ENCODE measurements around the gene SNX27.

Gene SNX27

DNA sequence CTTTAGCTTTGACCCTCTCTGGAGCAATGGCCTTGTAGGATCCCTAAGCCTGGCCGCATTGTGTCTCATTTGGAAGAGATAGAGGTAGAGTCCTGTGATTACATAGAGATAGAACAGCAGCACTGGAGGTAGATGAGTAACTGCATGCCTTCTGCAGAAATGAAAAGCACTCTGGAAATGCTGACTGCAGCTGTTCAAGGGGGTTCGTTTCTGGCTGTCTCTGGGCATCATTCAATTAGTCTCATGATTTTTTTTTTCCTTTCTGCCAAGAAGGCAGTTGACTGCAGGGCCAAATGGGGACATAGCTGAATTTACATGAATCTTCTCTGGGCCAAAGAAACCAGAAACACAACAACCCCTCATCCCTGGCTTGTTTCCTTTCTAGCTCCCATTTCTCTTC lies 28.1 kb upstream of the SNX27 start:
- H3K27ac ChIP-seq = no peak overlapping the region
- TF ChIP-seq, protein P1, sequence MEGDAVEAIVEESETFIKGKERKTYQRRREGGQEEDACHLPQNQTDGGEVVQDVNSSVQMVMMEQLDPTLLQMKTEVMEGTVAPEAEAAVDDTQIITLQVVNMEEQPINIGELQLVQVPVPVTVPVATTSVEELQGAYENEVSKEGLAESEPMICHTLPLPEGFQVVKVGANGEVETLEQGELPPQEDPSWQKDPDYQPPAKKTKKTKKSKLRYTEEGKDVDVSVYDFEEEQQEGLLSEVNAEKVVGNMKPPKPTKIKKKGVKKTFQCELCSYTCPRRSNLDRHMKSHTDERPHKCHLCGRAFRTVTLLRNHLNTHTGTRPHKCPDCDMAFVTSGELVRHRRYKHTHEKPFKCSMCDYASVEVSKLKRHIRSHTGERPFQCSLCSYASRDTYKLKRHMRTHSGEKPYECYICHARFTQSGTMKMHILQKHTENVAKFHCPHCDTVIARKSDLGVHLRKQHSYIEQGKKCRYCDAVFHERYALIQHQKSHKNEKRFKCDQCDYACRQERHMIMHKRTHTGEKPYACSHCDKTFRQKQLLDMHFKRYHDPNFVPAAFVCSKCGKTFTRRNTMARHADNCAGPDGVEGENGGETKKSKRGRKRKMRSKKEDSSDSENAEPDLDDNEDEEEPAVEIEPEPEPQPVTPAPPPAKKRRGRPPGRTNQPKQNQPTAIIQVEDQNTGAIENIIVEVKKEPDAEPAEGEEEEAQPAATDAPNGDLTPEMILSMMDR (IDR thresholded peaks at IDR 0.05) = no peak
- TF ChIP-seq ZFX (IDR thresholded peaks at IDR 0.05; ENCODE audit: borderline replicate concordance) = no peak

DNA sequence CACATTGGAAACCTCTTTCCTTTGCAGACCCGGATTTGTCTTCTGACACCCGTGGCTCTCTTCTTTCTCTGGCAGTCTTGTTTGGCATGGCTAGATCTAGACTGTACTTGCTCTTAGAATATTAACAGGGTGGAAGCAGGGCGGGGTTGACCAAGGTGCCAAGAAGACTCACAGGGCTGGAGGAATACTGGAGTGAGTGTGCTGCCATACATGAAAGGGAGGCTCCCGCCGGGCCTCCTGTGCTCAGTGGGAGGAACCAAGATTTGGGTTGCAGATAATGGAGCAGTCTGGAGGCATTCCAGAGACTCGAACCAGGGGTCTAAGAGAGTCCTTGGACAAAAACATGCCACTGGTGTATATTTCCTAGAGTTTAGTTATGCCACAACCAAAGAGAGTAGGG lies 27.6 kb upstream of the SNX27 start:
- H3K27ac ChIP-seq = no peak overlapping the region
- TF ChIP-seq, protein P1 (IDR thresholded peaks at IDR 0.05) = no peak
- TF ChIP-seq ZFX (IDR thresholded peaks at IDR 0.05; ENCODE audit: borderline replicate concordance) = no peak

DNA sequence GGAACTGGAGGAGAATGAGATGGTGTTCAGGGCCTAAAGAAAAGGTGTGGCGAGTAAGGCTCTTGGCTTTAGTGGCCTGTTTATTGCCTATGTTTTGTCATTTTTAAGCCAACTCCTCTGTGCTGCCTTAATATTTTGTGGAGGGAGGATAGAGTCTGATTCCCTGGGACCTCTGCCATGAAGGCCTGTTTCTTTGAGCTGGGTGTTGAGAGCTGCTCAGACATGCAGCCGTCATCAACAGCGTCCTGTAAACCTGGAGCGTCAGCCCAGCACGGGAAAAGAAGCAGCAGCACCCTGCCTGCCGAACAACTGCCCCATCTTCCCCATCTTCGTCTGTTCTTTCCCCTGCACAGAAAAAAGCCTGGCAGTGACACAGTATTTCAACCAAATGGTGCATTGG lies 27.1 kb upstream of the SNX27 start:
- H3K27ac ChIP-seq = no peak overlapping the region
- TF ChIP-seq, protein P1 (IDR thresholded peaks at IDR 0.05) = no peak
- TF ChIP-seq ZFX (IDR thresholded peaks at IDR 0.05; ENCODE audit: borderline replicate concordance) = no peak

DNA sequence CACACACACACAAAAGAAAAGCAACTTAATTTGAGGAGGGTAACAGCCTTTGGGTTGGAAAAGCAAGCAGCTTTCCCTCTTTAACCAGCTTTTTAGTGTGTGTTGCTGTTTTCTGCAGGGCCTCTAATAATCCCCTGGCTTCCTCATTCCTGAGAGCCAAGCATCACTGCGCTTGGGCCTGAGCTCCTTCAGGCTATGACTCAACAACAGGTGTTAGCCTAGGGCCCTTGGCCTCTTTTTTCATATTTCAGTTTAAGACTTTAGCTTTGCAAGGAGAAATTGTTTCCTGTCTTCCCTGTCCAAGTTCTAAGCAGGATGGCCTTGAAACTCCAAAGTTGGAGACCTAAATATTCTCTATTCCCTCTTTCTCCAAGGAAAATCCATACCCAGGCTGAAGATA lies 26.2 kb upstream of the SNX27 start:
- no peak overlapping the region for H3K27ac ChIP-seq
- no peak for TF ChIP-seq ZFX (IDR thresholded peaks at IDR 0.05; ENCODE audit: borderline replicate concordance)
- TF ChIP-seq, protein P1 (IDR thresholded peaks at IDR 0.05) = no peak

DNA sequence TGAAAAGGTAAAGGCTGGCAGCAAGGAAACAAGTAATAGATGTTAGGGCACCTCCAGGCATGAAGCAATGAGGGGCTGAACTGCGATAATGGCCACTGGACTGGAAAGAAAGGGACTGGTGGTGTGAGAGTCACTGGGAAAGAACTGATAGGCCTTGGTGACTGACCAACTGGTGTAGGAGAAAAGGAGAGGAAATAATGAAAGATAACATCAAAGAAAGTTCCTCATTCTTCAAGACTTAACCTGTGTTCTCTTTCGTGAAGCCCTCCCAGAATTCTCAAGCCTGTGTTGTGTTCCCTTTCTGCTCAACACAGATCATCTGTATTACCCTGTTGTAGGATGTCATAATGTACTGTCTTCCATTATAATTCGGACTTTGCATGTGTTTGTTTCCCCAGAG lies 20.9 kb upstream of the SNX27 start:
- no peak for TF ChIP-seq ZFX (IDR thresholded peaks at IDR 0.05; ENCODE audit: borderline replicate concordance)
- TF ChIP-seq, protein P1 (IDR thresholded peaks at IDR 0.05) = no peak

DNA sequence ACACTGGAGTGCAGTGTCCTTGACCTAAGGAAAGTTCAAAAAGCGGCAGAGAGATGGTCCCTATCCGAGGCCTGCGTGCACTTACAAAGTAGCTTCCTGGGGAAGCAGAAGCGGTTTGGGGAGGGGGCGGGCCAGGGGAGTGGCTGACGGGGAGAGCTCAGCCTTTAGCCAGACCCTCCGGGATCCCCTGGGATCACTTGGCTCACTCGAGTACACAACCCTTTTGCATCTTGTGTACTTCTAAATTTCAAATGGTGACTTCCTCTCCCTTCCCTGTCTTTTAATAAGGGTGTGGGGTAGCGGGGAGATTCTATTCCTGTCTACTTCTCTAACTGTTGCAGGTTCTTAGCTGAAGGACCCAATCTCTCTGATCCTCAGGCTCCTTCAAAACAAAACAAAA lies 18.1 kb upstream of the SNX27 start:
- TF ChIP-seq ZFX (IDR thresholded peaks at IDR 0.05; ENCODE audit: borderline replicate concordance) = no peak
- TF ChIP-seq, protein P1 (IDR thresholded peaks at IDR 0.05) = no peak
- H3K27ac ChIP-seq = no peak overlapping the region

More for the DNA sequence above, 20.9 kb upstream of the SNX27 start:
- no peak overlapping the region for H3K27ac ChIP-seq

DNA sequence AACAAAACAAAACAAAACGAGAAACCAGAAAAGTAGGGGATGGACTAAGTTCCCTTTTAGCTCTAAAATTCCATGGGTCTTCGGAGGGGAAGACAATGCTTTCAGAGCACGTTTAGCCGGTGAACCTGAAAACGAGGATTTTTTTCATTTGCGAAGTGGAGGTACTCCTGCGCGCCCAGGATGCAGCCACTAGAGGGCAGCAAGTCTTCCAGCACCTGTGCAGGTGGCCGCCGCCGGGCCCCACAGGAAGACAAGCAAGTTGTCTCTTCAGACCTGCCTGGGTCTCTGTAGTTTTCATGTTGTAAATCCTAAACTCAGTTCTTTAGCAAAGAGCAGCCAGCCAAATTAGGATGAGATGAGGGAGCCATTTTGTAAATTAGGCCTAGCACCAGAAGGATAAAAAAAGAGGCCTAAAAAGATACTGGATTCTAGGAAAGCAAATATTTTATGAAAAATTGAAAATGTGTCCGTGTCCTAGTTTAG lies 17.7 kb upstream of the SNX27 start:
- no peak overlapping the region for H3K27ac ChIP-seq

More for the DNA sequence above, 17.7 kb upstream of the SNX27 start:
- TF ChIP-seq, protein P1 (IDR thresholded peaks at IDR 0.05) = peak; percentile 100
- no peak for TF ChIP-seq ZFX (IDR thresholded peaks at IDR 0.05; ENCODE audit: borderline replicate concordance)

All from 22Rv1 (cell line).